GM19240 (cell line): ENCODE data around the gene CAMTA2.
A peak's percentile ranks its signal among the peaks of the same experiment; 100 is the strongest.

Experiments
- DNase-seq: peaks from one replicate; pipeline ENCODE4 v3.0.0; 2011; ENCODE audit warnings: low spot score; ENCODE audit not compliant: insufficient read length

The CAMTA2 gene

GRCh38 chr17:4947010-4947410, 40.5 kb downstream of the CAMTA2 start:
- DNase-seq, result no peak

GRCh38 chr17:4946312-4946976, 41.0 kb downstream of the CAMTA2 start:
- DNase-seq, result no peak

- DNase-seq, result no peak
Observed at GRCh38 chr17:4945944-4946280, 41.6 kb downstream of the CAMTA2 start.

GRCh38 chr17:4945176-4945943, 42.1 kb downstream of the CAMTA2 start:
- peak; percentile 35 for DNase-seq

GRCh38 chr17:4944554-4945175, 42.8 kb downstream of the CAMTA2 start:
- no peak for DNase-seq

DNA sequence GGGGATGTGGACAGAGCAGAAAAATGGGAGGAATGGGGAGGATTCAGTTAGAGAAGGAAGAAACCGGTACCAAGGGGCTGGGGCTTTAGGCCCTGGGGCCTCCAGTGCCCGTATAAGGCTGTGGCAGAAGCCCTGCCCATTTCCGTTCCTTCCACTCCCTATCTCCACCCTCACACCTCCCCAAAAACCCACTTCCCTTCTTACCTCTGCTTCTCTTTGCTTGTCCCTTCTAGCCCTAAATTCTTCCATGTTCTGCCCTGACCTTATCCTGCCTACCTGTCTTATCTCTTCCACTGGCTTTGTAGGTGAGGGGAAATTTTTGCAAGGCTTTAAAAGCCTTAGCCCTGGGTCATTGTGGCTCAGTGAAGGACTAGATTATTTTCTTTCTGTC, 43.3 kb downstream of the CAMTA2 start:
- no peak for DNase-seq

GRCh38 chr17:4942760-4943508, 44.5 kb downstream of the CAMTA2 start:
- DNase-seq, result no peak

DNA sequence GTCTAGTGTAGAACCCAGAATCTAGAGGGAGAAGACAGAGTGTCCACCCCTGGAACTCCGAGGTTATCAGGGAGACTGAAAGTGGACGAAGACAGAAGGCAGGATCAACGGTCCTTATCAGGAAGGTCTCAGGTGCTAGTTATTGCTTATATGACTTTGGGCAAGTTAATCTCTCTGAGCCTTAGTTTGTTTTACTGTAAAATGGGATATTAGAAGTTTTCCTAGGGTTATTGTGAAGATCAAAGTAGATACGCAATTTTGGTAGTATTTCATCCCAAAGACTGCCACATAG, 46.2 kb downstream of the CAMTA2 start:
- no peak for DNase-seq

DNA sequence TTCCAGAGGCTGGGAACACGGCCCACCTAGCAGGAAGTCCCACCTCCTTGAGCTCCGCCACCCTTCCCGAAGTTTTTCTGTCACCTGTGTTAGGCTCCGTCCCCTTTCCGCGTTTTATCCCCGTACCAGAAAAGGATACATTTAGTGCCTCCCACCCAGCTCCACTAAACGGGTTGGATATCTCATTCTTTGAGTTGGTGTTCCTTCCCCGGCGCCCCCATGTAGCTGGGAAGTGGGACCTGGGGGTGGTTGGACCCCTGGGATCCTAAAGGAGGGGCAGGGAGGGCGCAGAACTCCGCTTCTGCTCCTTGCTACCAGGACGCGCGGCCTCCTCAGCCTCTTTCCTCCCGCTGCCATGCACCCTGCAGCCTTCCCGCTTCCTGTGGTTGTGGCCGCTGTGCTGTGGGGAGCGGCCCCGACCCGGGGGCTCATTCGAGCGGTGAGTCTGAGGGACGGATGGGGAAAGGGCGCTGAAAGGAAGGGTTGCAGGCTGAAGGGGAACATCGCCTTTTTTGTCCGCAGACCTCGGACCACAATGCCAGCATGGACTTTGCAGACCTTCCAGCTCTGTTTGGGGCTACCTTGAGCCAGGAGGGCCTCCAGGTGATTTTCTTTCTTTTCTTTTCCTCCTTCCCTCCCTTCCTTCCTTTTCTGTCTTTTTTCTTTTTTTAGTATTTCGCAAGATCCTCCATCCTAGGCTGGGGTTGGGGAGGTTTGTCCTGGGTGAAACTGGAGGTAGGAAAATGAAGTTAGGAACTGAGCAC, 46.7 kb downstream of the CAMTA2 start:
- no peak for DNase-seq

- peak; percentile 86 for DNase-seq
Observed at GRCh38 chr17:4939796-4940554, 47.5 kb downstream of the CAMTA2 start, which contains the start of the genes RNF167 and SLC25A11. TSS of gene RNF167 (plus strand) at chr17:4940268. CDS start at chr17:4940910, 642 bp downstream. TSS of gene SLC25A11 (minus strand) at chr17:4940046. CDS start at chr17:4939910, 136 bp downstream.

DNA sequence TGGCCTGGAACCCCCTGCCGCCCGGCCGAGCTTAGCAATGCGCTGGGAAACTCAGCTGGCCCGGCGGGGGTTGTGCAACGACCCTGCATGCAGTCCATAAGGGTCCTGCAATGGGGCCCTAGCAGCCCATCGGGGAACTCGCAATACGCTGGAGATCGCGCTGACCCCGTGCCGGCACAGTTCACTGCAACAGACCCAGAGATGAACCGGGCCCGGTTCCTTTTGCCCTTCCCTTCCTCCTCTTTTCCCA, 48.0 kb downstream of the CAMTA2 start:
- no peak for DNase-seq

GRCh38 chr17:4938688-4939545, 48.6 kb downstream of the CAMTA2 start:
- no peak for DNase-seq

GRCh38 chr17:4938069-4938491, 49.4 kb downstream of the CAMTA2 start:
- no peak for DNase-seq

GRCh38 chr17:4937553-4937952, 49.9 kb downstream of the CAMTA2 start:
- no peak for DNase-seq

- DNase-seq, result no peak
Observed at GRCh38 chr17:4936436-4936835, 51.0 kb downstream of the CAMTA2 start.

GRCh38 chr17:4935650-4936049, 51.8 kb downstream of the CAMTA2 start:
- DNase-seq, result no peak

DNA sequence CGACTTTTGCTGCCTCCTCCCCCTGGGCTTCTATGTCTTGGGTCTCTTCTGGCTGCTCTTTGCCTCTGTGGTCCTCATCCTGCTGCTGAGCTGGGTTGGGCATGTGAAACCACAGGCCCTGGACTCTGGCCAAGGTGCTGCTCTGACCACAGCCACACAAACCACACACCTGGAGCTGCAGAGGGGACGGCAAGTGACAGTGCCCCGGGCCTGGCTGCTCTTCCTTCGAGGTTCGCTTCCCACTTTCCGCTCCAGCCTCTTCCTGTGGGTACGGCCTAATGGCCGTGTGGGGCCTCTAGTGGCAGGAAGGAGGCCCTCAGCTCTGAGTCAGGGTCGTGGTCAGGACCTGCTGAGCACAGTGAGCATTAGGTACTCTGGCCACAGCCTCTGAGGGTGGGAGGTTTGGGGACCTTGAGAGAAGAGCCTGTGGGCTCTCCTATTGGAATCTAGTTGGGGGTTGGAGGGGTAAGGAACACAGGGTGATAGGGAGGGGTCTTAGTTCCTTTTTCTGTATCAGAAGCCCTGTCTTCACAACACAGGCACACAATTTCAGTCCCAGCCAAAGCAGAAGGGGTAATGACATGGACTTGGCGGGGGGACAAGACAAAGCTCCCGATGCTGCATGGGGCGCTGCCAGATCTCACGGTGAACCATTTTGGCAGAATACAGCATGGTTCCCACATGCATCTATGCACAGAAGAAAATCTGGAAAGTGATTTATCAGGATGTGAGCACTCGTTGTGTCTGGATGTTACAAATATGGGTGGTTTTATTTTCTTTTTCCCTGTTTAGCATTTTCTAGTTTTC, 53.1 kb downstream of the CAMTA2 start:
- no peak for DNase-seq

DNA sequence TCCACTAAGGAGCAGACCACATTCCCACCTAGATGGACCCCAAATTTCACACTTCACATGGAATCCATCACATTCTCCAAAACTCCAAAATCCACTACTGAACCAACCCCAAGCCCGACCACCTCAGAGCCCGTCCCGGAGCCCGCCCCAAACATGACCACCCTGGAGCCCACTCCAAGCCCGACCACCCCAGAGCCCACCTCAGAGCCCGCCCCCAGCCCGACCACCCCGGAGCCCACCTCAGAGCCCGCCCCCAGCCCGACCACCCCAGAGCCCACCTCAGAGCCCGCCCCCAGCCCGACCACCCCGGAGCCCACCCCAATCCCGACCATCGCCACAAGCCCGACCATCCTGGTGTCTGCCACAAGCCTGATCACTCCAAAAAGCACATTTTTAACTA, 53.8 kb downstream of the CAMTA2 start:
- DNase-seq, result no peak

DNA sequence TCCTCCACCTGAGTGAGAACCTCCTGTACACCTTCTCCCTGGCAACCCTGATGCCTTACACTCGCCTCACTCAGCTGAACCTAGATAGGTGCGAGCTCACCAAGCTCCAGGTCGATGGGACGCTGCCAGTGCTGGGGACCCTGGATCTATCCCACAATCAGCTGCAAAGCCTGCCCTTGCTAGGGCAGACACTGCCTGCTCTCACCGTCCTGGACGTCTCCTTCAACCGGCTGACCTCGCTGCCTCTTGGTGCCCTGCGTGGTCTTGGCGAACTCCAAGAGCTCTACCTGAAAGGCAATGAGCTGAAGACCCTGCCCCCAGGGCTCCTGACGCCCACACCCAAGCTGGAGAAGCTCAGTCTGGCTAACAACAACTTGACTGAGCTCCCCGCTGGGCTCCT, 54.7 kb downstream of the CAMTA2 start:
- DNase-seq, result no peak
